Measurements from ENCODE around the gene G6PD. TPM values are rescaled to one million over a fixed set of nuclear protein-coding genes. Genes with fewer than 3 reads are reported as not detected.
"Not testable (repeated sequence)": the region's sequence is repeated elsewhere in the genome, so short reads cannot be mapped to it uniquely, and the experiment has no call there.

Gene G6PD
- total RNA-seq, 4 donors from 2014 or later, result 7.4 to 24.4 (median 19.3) TPM

DNA sequence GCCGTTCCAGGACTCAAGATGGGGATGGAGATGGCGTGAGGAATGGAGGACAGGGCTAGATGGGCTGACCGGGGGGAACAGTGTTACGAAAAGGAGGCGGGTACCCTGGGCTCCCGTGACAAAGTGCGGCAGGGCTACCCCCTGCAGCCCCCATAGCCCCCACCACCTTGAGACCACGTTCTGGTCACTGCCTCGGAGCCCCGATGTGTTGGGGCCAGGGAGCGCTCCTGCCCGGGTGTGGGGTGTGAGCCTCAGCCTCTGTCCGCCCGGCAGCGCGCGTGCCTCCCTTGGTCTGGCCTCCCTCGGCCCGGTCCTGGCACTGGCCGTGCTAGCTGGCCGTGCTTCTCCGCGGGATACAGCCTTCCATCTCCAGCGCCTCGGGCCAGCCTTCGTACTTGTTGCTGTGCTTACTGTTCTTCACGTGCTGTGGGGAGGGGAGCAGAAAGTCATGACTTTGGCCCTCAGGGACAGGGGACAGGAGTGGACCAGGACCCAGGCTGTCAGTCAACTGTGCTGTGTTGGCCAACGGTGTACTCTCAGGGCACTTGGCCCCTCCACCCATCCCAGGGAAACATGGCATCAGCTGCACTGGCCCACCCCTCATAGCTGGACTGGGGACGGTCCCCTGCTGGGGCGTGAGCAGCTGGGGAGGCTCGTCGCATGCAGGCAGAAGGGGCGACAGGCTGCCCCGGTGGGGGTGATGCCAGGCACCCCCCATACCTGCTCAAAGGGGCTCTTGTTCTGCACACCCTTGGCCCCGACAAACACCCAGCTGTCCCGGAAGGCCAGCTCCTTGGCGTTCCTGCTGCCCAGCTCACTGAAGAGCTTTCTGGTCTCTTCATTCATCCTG is 39.9 kb downstream of the G6PD start:
- no peaks in the 10 kb centered on the region for H3K9me3 ChIP-seq
- intact Hi-C loops (cut with DNase I; ENCODE audit: low total_unique reads), result no loop called here
- in situ Hi-C loops (cut with MboI; ENCODE audit: low pct_ligation_motif_present in 1 of 4, low pct_unique_long_range_greater_than_20kb in 1 of 4, low sequenced_read_pairs in 3 of 4), result no loop called here
- no peaks in the 10 kb centered on the region for H3K36me3 ChIP-seq
- no peak overlapping the region for H3K4me3 ChIP-seq
- 91% methylated on average over 33 of the region's 37 CpGs; no CpG with 5 or more reads in 1 of the 2 donors for WGBS, 2 donors (ENCODE audit: low coverage in 1 of 2)
- no peak for DNase-seq
- H3K27me3 ChIP-seq, result no peaks in the 10 kb centered on the region
- no peak for TF ChIP-seq POLR2A (IDR thresholded peaks at IDR 0.05)
- TF ChIP-seq EP300 (IDR thresholded peaks at IDR 0.05; ENCODE audit: low read depth), result no peak
- TF ChIP-seq POLR2AphosphoS5 (IDR thresholded peaks at IDR 0.05), result no peak
- TF ChIP-seq, protein P1, sequence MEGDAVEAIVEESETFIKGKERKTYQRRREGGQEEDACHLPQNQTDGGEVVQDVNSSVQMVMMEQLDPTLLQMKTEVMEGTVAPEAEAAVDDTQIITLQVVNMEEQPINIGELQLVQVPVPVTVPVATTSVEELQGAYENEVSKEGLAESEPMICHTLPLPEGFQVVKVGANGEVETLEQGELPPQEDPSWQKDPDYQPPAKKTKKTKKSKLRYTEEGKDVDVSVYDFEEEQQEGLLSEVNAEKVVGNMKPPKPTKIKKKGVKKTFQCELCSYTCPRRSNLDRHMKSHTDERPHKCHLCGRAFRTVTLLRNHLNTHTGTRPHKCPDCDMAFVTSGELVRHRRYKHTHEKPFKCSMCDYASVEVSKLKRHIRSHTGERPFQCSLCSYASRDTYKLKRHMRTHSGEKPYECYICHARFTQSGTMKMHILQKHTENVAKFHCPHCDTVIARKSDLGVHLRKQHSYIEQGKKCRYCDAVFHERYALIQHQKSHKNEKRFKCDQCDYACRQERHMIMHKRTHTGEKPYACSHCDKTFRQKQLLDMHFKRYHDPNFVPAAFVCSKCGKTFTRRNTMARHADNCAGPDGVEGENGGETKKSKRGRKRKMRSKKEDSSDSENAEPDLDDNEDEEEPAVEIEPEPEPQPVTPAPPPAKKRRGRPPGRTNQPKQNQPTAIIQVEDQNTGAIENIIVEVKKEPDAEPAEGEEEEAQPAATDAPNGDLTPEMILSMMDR (IDR thresholded peaks at IDR 0.05), result no peak
- H3K4me1 ChIP-seq, result no peaks in the 10 kb centered on the region
- H3K27ac ChIP-seq, result no peak overlapping the region

DNA sequence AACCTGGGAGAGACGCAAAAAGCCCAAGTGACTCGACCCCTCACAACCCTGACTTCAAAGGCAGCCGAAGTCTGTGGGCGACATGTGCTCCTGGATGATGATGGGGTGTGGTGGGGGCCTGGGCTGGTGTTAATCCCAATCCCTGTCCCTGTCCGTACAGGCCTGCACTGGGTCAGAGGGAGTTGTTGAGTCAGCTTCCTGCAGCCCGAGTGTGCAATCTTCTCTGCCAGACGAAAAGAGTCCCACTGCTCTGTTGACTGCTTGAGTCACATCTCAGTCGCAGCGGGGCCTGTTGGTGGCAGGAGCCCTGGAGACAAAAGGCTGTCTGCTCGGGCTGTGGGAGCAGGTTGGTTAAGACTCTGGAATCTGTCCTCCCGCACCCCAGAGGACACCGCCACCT is 40.9 kb downstream of the G6PD start:
- in situ Hi-C loops (cut with MboI; ENCODE audit: low pct_ligation_motif_present in 1 of 4, low pct_unique_long_range_greater_than_20kb in 1 of 4, low sequenced_read_pairs in 3 of 4), result no loop called here

DNA sequence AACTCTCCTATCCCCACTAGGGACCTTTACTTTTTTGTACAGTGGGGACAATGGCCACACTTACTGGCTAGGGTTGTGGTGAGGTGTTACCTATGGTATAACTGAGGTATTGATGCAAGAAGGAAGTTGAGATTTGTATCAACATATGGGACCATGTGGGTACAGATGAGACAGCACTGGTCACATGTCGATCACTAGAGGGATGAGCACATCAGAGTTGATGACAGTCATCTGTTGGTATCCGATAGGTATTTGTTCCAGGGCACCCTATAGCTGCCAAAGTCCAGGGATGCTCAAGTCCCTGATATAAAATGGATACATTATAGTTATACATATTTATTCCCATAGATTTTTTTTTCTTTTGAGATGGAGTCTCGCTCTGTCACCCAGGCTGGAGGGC is 43.7 kb downstream of the G6PD start:
- intact Hi-C loops (cut with DNase I; ENCODE audit: low total_unique reads) (no loop called here), in situ Hi-C loops (cut with MboI; ENCODE audit: low pct_ligation_motif_present in 1 of 4, low pct_unique_long_range_greater_than_20kb in 1 of 4, low sequenced_read_pairs in 3 of 4) (no loop called here)
- WGBS, 2 donors (ENCODE audit: low coverage in 1 of 2), result 81% methylated on average over 3 of the region's 3 CpGs; no CpG with 5 or more reads in 1 of the 2 donors
- no peaks in the 10 kb centered on the region for H3K36me3 ChIP-seq
- DNase-seq, result no peak
- no peak overlapping the region for H3K4me3 ChIP-seq
- no peaks in the 10 kb centered on the region for H3K4me1 ChIP-seq
- no peaks in the 10 kb centered on the region for H3K9me3 ChIP-seq
- no peak overlapping the region for H3K27ac ChIP-seq
- no peak for TF ChIP-seq POLR2A (IDR thresholded peaks at IDR 0.05)
- TF ChIP-seq, protein P1 (IDR thresholded peaks at IDR 0.05), result no peak
- no peak for TF ChIP-seq POLR2AphosphoS5 (IDR thresholded peaks at IDR 0.05)
- no peak for TF ChIP-seq EP300 (IDR thresholded peaks at IDR 0.05; ENCODE audit: low read depth)
- no peaks in the 10 kb centered on the region for H3K27me3 ChIP-seq

More for the DNA sequence above, 40.9 kb downstream of the G6PD start:
- Histone ChIP-seq H3K4me1 (no peaks in the 10 kb centered on the region), H3K4me3 (no peak overlapping the region), H3K27me3 (no peaks in the 10 kb centered on the region), H3K36me3 (no peaks in the 10 kb centered on the region), H3K9me3 (no peaks in the 10 kb centered on the region), H3K27ac (no peak overlapping the region)
- DNase-seq, result no peak
- intact Hi-C loops (cut with DNase I; ENCODE audit: low total_unique reads), result no loop called here
- TF ChIP-seq, protein P1 (IDR thresholded peaks at IDR 0.05), result no peak
- TF ChIP-seq POLR2A (IDR thresholded peaks at IDR 0.05), result no peak
- TF ChIP-seq POLR2AphosphoS5 (IDR thresholded peaks at IDR 0.05), result no peak
- no peak for TF ChIP-seq EP300 (IDR thresholded peaks at IDR 0.05; ENCODE audit: low read depth)
- WGBS, 2 donors (ENCODE audit: low coverage in 1 of 2), result 85% methylated on average over 9 of the region's 12 CpGs; no CpG with 5 or more reads in 1 of the 2 donors

DNA sequence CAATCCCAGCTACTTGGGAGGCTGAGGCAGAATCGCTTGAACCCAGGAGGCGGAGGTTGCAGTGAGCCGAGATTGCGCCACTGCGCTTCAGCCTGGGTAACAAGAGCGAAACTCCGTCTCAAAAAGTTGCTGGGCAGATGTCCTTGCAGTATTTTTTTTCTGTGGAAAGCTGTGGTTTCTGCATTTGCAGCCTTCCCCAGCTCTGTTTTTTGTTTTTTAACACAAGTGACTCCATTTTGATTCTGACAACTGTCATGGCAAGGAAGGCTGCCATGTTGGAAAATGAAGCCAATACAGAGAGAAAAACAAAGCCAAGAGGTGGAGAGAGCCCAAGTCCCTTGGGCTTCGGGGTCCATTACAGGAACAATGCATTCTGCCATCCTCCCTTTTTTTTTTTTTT is 44.5 kb downstream of the G6PD start:
- in situ Hi-C loops (cut with MboI; ENCODE audit: low pct_ligation_motif_present in 1 of 4, low pct_unique_long_range_greater_than_20kb in 1 of 4, low sequenced_read_pairs in 3 of 4) (no loop called here), intact Hi-C loops (cut with DNase I; ENCODE audit: low total_unique reads) (no loop called here)
- Histone ChIP-seq H3K36me3 (no peaks in the 10 kb centered on the region), H3K27ac (no peak overlapping the region), H3K27me3 (no peaks in the 10 kb centered on the region), H3K9me3 (no peaks in the 10 kb centered on the region), H3K4me3 (no peak overlapping the region), H3K4me1 (no peaks in the 10 kb centered on the region)
- TF ChIP-seq POLR2AphosphoS5 (IDR thresholded peaks at IDR 0.05) (no peak), EP300 (IDR thresholded peaks at IDR 0.05; ENCODE audit: low read depth) (no peak), POLR2A (IDR thresholded peaks at IDR 0.05) (no peak)
- TF ChIP-seq, protein P1 (IDR thresholded peaks at IDR 0.05), result no peak
- WGBS, 2 donors (ENCODE audit: low coverage in 1 of 2), result 91% methylated on average over 8 of the region's 8 CpGs; no CpG with 5 or more reads in 1 of the 2 donors
- no peak for DNase-seq

DNA sequence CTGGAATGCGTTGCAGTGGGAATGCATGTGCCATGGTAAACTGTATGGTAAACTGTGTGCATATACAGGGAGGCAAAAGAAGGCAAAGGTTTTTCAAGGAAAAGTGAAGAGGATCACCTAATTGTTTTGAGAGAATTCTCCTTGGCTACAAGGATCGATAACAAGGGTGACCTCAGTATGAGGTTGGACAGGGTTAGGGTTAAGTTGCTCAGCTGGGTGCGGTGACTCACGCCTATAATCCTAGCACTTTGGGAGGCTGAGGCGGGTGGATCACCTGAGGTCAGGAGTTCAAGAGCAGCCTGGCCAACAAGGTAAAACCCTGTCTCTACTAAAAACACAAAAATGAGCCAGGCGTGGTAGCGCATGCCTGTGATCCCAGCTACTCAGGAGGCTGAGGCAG is 45.2 kb downstream of the G6PD start:
- H3K27me3 ChIP-seq; H3K27ac ChIP-seq; H3K4me3 ChIP-seq; in situ Hi-C loops (cut with MboI; ENCODE audit: low pct_ligation_motif_present in 1 of 4, low pct_unique_long_range_greater_than_20kb in 1 of 4, low sequenced_read_pairs in 3 of 4); H3K36me3 ChIP-seq; H3K4me1 ChIP-seq; intact Hi-C loops (cut with DNase I; ENCODE audit: low total_unique reads); H3K9me3 ChIP-seq; DNase-seq: not testable (repeated sequence)
- 79 to 80% methylated on average over 1 to 7 of the region's 7 CpGs for WGBS, 2 donors (ENCODE audit: low coverage in 1 of 2)

DNA sequence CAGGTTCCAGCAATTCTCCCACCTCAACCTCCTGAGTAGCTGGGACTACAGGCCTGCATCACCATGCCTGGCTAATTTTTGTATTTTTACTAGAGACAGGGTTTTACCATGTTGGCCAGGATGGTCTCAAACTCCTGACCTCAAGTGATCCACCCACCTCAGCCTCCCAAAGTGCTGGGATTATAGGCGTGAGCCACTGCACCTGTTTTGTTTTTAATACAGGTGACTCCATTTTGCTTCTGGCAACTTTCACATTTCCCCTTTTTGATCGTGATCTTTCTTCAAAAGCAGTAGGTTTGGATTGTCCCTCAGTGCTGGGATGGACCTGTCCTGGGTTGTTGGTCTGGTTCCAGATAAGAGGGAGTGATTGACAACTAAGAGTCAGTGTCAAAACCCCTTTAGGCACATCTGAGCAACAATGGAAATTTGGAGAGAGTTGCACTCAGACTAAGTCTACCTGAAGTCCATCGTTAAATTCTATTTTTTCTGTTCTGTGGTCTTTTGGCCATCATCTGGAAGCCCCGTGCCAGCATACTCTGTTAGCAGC is 50.0 kb downstream of the G6PD start:
- H3K36me3 ChIP-seq; H3K4me1 ChIP-seq; H3K27ac ChIP-seq; in situ Hi-C loops (cut with MboI; ENCODE audit: low pct_ligation_motif_present in 1 of 4, low pct_unique_long_range_greater_than_20kb in 1 of 4, low sequenced_read_pairs in 3 of 4); H3K27me3 ChIP-seq; intact Hi-C loops (cut with DNase I; ENCODE audit: low total_unique reads); H3K4me3 ChIP-seq; DNase-seq; H3K9me3 ChIP-seq: not testable (repeated sequence)
- 73% methylated on average over 4 of the region's 4 CpGs; no CpG with 5 or more reads in 1 of the 2 donors for WGBS, 2 donors (ENCODE audit: low coverage in 1 of 2)
